Peyer's patch (tissue), 4 donors: ENCODE measurements around the gene ZFPL1.

ENCODE experiments used
- POLR2A ChIP-seq, 2 donors: fragments of 450-650 bp; IDR thresholded peaks; one replicate each; pipeline ENCODE4 v1.5.1; 2017; ENCODE audit warnings: antibody characterized with exemption in 2 of 2, mild to moderate bottlenecking in 2 of 2, moderate library complexity in 2 of 2
- TF ChIP-seq, protein P1 (sequence below), 6 experiments: fragments of 450-650 bp in 4 of 6; fragments of 200-600 bp in 2 of 6; sonication (generic) in 1 of 6; IDR thresholded peaks; one replicate each; pipeline ENCODE4 v1.5.1; 2017 to 2019; ENCODE audit warnings: antibody characterized with exemption in 6 of 6, mild to moderate bottlenecking in 3 of 6, moderate library complexity in 1 of 6

GRCh38 chr11:65114538-65115171, 30.6 kb downstream of the ZFPL1 start:
- TF ChIP-seq, protein P1, sequence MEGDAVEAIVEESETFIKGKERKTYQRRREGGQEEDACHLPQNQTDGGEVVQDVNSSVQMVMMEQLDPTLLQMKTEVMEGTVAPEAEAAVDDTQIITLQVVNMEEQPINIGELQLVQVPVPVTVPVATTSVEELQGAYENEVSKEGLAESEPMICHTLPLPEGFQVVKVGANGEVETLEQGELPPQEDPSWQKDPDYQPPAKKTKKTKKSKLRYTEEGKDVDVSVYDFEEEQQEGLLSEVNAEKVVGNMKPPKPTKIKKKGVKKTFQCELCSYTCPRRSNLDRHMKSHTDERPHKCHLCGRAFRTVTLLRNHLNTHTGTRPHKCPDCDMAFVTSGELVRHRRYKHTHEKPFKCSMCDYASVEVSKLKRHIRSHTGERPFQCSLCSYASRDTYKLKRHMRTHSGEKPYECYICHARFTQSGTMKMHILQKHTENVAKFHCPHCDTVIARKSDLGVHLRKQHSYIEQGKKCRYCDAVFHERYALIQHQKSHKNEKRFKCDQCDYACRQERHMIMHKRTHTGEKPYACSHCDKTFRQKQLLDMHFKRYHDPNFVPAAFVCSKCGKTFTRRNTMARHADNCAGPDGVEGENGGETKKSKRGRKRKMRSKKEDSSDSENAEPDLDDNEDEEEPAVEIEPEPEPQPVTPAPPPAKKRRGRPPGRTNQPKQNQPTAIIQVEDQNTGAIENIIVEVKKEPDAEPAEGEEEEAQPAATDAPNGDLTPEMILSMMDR (IDR thresholded peaks at IDR 0.05), result no peak
- TF ChIP-seq POLR2A (IDR thresholded peaks at IDR 0.05), result no peak
